ENCODE data around the gene ZNF891. TPM values are rescaled to one million over a fixed set of nuclear protein-coding genes. Genes with fewer than 3 reads are reported as not detected.

The ZNF891 gene
- 1 to 10 TPM; 1.8 to 2.2 TPM for total RNA-seq

DNA sequence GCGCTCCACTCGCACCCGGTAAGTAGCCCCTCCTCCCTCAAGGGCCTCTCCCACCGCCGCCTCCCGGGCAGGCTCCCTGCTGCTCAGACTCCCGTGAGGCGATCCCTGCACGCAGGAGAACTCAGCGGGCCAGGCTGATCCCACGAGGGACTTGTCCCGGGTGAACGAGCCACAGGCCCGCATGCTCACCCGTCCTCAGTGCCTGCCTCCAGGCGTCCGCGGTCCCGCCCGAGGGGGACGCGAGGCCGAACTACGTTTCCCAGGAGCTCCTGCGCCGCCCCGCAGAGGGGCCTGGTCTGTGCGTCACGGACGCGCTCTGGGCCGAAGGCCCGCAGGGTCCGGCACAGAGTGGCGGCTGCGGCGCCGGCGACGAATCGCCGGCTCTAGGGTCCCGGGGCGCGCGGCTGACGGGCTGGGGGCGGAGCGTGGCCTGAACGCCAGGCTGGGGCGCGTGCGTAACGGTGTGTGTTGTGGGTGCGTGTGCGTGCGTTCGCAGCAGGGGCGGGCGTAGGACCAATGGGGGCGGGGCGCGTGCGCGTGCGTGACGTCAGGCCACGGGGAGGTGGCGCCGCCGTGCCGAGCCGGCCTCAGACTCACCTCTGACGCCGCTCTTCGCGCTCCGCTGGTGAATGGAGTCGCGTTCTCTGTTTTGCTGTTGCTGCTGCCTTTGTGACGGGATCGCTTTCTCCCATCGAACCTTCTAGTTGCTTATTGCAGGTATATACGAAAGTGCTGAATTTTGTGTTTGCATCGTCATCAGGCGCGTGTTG, at the start of gene ZNF891, which contains the start of gene ZNF10:
TSS of gene ZNF891 (minus strand) at position 237 of the 770 bp plus-strand sequence. CDS start 8,356 bp downstream, outside the sequence.
TSS of gene ZNF10 (plus strand) at position 590 of the 770 bp plus-strand sequence. CDS start 13,866 bp downstream, outside the sequence.
- peaks cover 17% of the 10 kb centered on the region for H3K4me1 Mint-ChIP-seq (ENCODE audit: low read depth)
- peak within 1 kb of the TSS; percentile 98 for H3K27ac Mint-ChIP-seq
- peaks cover 18 to 21% of the 10 kb centered on the region in 2 donors for H3K9me3 Mint-ChIP-seq
- peak; percentile 94 for ATAC-seq (replicated peaks in 1 of 2)
- H3K36me3 Mint-ChIP-seq (ENCODE audit: insufficient read depth in 2 of 2) = peaks cover 38 to 68% of the 10 kb centered on the region in 2 donors
- peak within 1 kb of the TSS; percentile 96 to 100 for H3K4me3 Mint-ChIP-seq
- H3K27me3 Mint-ChIP-seq (ENCODE audit: low read depth) = no peaks in the 10 kb centered on the region
- peak; percentile 99 for DNase-seq

DNA sequence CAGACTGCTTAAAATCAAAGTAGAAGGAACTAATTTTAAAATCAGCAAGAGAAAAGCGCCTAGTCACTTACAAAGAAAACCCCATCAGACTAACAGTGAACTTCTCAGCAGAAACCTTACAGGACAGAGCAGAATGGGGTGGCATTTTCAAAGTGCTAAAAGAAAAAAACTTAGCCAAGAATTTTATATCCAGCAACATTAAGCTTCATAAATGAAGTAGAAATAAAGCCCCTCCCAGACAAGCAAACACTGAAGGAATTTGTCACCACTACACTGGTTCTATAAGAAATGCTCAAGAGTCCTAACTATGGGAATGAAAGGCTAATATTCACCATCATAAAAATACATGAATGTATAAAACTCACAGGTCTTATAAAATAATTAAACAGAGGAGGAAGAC, 44.8 kb upstream of the ZNF891 start:
- H3K36me3 Mint-ChIP-seq (ENCODE audit: insufficient read depth in 2 of 2) = peaks cover 24 to 43% of the 10 kb centered on the region in 2 donors
- ATAC-seq (replicated peaks in 1 of 2) (no peak), DNase-seq (no peak)
- H3K9me3 Mint-ChIP-seq = peaks cover 17 to 33% of the 10 kb centered on the region in 2 donors
- no peak overlapping the region for H3K27ac Mint-ChIP-seq
- H3K4me3 Mint-ChIP-seq = no peak overlapping the region
- H3K27me3 Mint-ChIP-seq (ENCODE audit: low read depth) = no peaks in the 10 kb centered on the region
- no peaks in the 10 kb centered on the region for H3K4me1 Mint-ChIP-seq (ENCODE audit: low read depth)

DNA sequence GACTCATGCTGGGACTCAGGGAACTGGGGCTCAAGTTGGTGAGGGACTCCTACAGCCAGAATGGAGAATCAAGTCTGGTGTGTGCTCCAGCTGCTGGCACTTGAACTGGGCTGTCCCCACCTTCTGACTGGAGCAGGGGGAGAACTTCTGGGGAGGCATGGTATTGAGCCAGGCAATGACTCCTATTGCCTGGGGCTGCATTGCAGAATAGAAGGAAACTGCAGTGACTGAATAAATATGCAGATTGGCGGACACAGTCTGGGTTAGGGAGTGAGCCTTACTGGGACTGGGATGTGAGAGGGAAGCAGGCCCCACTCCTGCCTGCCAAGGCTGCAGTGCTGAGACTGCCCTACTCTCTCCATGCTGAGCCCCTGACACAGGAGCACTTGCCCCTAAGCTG, 42.4 kb upstream of the ZNF891 start:
- no peaks in the 10 kb centered on the region for H3K4me1 Mint-ChIP-seq (ENCODE audit: low read depth)
- ATAC-seq (replicated peaks in 1 of 2) (no peak), DNase-seq (no peak)
- H3K36me3 Mint-ChIP-seq (ENCODE audit: insufficient read depth in 2 of 2) = peaks cover 19 to 33% of the 10 kb centered on the region in 2 donors
- H3K4me3 Mint-ChIP-seq = no peak overlapping the region
- peaks cover 15 to 31% of the 10 kb centered on the region in 2 donors for H3K9me3 Mint-ChIP-seq
- H3K27me3 Mint-ChIP-seq (ENCODE audit: low read depth) = no peaks in the 10 kb centered on the region
- H3K27ac Mint-ChIP-seq = no peak overlapping the region

DNA sequence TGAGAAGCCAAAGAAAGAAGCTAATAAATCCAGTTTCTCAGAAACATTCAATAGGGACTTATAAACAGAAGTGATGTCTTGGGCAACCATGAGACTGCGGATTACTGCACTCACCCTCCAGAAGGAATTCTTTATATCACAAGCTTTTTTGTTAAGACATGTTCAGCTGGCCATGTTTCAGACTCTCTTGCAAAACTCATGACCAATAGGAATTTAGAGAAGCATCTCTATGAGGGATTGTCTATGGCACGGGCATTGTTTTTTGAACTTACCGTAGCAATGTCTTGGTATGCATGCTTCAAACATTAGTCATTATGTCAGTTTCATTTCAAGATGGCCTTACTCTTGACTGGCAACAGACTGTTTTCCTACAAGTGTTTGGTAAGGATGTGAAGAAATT, 35.7 kb upstream of the ZNF891 start:
- ATAC-seq (replicated peaks in 1 of 2) = no peak
- no peak for DNase-seq
- Mint-ChIP-seq H3K4me3 (no peak overlapping the region), H3K36me3 (ENCODE audit: insufficient read depth in 2 of 2) (peaks cover 20 to 23% of the 10 kb centered on the region in 2 donors), H3K27ac (no peak overlapping the region), H3K27me3 (ENCODE audit: low read depth) (no peaks in the 10 kb centered on the region), H3K9me3 (peaks cover 16 to 19% of the 10 kb centered on the region in 2 donors), H3K4me1 (ENCODE audit: low read depth) (no peaks in the 10 kb centered on the region)

DNA sequence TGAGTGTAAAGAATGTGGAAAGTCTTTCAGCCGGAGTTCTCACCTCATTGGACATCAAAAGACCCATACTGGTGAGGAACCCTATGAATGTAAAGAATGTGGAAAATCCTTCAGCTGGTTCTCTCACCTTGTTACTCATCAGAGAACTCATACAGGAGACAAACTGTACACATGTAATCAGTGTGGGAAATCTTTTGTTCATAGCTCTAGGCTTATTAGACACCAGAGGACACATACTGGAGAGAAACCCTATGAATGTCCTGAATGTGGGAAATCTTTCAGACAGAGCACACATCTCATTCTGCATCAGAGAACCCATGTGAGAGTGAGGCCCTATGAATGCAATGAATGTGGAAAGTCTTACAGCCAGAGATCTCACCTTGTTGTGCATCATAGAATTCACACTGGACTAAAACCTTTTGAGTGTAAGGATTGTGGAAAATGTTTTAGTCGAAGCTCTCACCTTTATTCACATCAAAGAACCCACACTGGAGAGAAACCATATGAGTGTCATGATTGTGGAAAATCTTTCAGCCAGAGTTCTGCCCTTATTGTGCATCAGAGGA, 26.1 kb upstream of the ZNF891 start:
- peaks cover 22 to 37% of the 10 kb centered on the region in 2 donors for H3K9me3 Mint-ChIP-seq
- ATAC-seq (replicated peaks in 1 of 2) (no peak), DNase-seq (no peak)
- no peak overlapping the region for H3K4me3 Mint-ChIP-seq
- H3K4me1 Mint-ChIP-seq (ENCODE audit: low read depth) = no peaks in the 10 kb centered on the region
- no peaks in the 10 kb centered on the region for H3K27me3 Mint-ChIP-seq (ENCODE audit: low read depth)
- no peak overlapping the region for H3K27ac Mint-ChIP-seq
- peaks cover 52 to 80% of the 10 kb centered on the region in 2 donors for H3K36me3 Mint-ChIP-seq (ENCODE audit: insufficient read depth in 2 of 2)

DNA sequence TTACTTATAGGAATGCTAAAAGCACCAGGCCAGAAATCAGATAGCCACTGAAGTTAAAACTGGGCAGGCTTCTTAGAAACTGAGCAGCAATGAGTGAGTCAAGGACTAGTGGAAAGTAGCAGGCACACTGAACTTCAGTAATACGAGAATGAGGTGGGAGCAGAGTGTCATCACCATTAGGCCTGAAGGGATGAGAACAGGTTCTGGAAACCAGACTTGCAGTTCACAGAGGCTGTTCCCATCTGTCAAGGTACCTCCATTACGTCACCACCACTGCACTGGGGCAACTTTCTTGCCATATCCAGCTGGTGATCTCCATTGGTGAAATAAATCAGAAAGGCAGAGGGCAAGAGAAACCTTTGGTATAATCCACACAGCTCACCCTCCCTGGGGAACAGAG, 15.9 kb upstream of the ZNF891 start:
- peaks cover 39 to 81% of the 10 kb centered on the region in 2 donors for H3K36me3 Mint-ChIP-seq (ENCODE audit: insufficient read depth in 2 of 2)

DNA sequence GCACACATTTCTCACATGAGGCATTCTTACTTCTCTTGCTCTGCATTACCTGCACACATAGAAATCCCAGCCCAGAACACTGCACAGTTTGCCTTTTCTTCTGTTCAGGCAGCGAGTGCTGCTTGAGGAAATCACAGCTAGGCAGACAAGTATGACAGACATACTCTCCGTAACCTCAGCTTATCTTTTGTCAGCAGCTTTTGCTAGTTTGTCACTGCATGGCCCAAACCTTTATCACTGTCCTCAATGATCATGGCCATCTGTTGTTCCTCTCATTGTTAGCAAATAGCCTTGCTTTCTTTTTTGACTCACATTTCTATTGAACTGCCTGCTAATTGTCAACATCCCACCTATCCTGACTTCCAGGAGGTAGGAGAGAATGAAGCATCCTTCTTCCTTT, 5.7 kb upstream of the ZNF891 start:
- ATAC-seq (replicated peaks in 1 of 2) (no peak), DNase-seq (no peak)
- Mint-ChIP-seq H3K4me1 (ENCODE audit: low read depth) (peaks cover 11% of the 10 kb centered on the region), H3K9me3 (peaks cover 38 to 39% of the 10 kb centered on the region in 2 donors), H3K27ac (no peak overlapping the region), H3K27me3 (ENCODE audit: low read depth) (no peaks in the 10 kb centered on the region), H3K36me3 (ENCODE audit: insufficient read depth in 2 of 2) (peaks cover 51 to 74% of the 10 kb centered on the region in 2 donors), H3K4me3 (no peak overlapping the region)

More for the DNA sequence above, 15.9 kb upstream of the ZNF891 start:
- ATAC-seq (replicated peaks in 1 of 2) = no peak
- H3K27me3 Mint-ChIP-seq (ENCODE audit: low read depth) = no peaks in the 10 kb centered on the region
- peaks cover 14 to 32% of the 10 kb centered on the region in 2 donors for H3K9me3 Mint-ChIP-seq
- no peak for DNase-seq
- no peak overlapping the region for H3K4me3 Mint-ChIP-seq
- no peaks in the 10 kb centered on the region for H3K4me1 Mint-ChIP-seq (ENCODE audit: low read depth)
- H3K27ac Mint-ChIP-seq = no peak overlapping the region

DNA sequence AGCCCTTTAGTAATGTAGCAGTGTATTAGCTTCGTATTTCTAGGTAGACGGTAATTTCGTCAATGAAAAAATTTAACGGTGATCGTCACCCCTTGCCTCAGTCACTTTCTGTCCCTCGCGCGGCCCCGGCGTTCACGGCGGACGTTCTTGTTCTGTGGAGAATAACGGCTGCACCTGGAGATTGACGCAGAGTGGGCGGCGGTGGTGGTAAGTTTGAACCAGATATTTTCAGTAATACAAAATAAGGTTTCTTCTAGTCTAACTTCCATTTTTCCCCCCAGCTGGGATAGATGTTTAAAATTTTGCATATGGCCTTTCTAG, 694 bp upstream of the ZNF891 start:
- peaks cover 38 to 68% of the 10 kb centered on the region in 2 donors for H3K36me3 Mint-ChIP-seq (ENCODE audit: insufficient read depth in 2 of 2)
- peaks cover 21% of the 10 kb centered on the region in 2 donors for H3K9me3 Mint-ChIP-seq
- no peaks in the 10 kb centered on the region for H3K27me3 Mint-ChIP-seq (ENCODE audit: low read depth)
- H3K27ac Mint-ChIP-seq = peak overlapping the region; percentile 98
- peak; percentile 4 to 5 for ATAC-seq (replicated peaks in 1 of 2)
- peak overlapping the region; percentile 96 to 100 for H3K4me3 Mint-ChIP-seq
- peaks cover 17% of the 10 kb centered on the region for H3K4me1 Mint-ChIP-seq (ENCODE audit: low read depth)
- peak; percentile 48 to 52 for DNase-seq

DNA sequence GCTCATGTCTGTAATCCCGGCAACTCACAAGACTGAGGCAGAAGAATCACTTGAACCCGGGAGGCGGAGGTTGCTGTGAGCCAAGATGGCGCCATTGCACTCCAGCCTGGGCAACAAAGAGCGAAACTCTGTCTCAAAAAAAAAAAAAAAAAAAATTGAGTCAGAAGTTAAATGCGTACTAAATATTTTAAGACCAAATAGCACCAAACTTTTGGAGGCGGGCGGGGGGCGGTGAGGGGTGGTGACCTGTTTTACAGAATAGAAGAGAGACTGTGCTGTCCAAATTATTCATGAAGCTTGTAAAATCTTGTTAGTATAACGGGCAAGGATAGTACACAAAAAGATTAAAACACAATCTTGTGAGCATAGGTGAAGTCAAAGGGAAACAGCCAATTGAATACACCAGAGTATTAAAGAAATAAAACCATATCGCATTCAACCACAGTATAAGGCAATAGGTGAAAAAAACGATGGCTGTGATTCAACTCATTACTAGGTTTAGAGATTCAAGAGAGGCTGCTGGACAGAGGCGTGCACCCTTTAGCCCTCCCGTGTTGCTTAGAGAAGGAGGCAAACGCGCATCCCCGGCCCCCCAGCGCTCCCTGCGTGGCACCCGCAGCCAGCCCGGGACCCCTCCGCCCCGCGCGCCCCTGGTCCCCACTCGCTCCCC, 571 bp downstream of the ZNF891 start:
- peak overlapping the region; percentile 90 for H3K27ac Mint-ChIP-seq
- H3K4me3 Mint-ChIP-seq = peak overlapping the region; percentile 96 to 100
- H3K27me3 Mint-ChIP-seq (ENCODE audit: low read depth) = no peaks in the 10 kb centered on the region
- H3K9me3 Mint-ChIP-seq = peaks cover 17 to 19% of the 10 kb centered on the region in 2 donors
- ATAC-seq (replicated peaks in 1 of 2) (peak in 1 of 2 donors; percentile 19), DNase-seq (peak in 1 of 2 donors; percentile 9)
- peaks cover 17% of the 10 kb centered on the region for H3K4me1 Mint-ChIP-seq (ENCODE audit: low read depth)
- peaks cover 36 to 68% of the 10 kb centered on the region in 2 donors for H3K36me3 Mint-ChIP-seq (ENCODE audit: insufficient read depth in 2 of 2)

DNA sequence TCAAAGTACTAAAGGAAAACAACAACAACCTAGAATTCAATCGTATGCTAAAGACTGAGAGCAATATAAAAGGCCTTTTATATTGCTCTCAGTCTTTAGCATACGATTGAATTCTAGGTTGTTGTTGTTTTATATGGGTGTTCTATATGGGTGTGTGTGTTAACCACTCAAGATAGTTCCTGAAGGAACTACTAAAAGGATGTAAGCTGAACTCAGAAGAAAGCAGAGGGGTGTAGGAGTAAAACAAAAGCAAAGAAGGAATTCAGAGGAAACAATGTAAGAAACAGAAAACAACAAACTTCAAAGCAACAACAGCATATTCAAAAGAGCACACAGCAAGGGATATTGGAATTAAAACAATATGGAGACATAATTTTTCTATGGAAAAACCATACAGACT, 5.4 kb downstream of the ZNF891 start:
- no peak overlapping the region for H3K4me3 Mint-ChIP-seq
- H3K27ac Mint-ChIP-seq = no peak overlapping the region
- H3K4me1 Mint-ChIP-seq (ENCODE audit: low read depth) = peaks cover 6% of the 10 kb centered on the region
- H3K27me3 Mint-ChIP-seq (ENCODE audit: low read depth) = no peaks in the 10 kb centered on the region
- peaks cover 20 to 30% of the 10 kb centered on the region in 2 donors for H3K9me3 Mint-ChIP-seq
- H3K36me3 Mint-ChIP-seq (ENCODE audit: insufficient read depth in 2 of 2) = peaks cover 35 to 83% of the 10 kb centered on the region in 2 donors
- ATAC-seq (replicated peaks in 1 of 2) (no peak), DNase-seq (no peak)

DNA sequence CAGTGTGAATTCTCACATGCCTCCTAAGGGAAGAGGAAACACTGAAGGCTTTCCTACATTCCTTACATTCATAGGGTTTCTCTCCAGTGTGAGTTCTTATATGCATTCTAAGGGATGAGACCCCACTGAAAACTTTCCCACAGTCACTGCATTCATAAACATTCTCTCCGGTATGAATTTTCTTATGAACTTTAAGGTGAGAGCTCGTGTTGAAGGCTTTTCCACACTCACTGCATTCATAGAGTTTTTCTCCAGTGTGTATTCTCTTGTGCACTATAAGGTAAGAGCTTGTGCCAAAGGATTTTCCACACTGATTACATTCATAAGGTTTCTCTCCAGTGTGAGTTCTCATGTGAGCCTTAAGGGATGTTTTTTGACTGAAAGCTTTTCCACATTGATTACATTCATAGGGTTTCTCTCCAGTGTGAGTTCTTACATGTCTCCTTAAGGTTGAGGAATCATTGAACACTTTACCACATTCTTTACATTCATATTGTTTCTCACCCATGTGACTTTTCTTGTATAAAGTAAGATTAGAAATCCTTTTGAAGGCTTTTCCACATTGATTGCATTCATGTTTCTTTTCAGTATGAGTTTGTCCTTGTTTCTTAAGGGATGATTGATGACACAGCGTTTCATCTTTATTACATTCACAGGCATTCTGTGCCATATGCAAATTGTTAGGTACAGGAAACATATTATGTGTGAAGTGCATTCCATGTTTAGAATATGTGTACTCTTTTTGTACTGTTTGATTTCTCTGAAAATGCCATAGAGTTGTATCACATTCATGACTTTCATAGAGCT, 9.5 kb downstream of the ZNF891 start:
- H3K27me3 Mint-ChIP-seq (ENCODE audit: low read depth) = no peaks in the 10 kb centered on the region
- no peaks in the 10 kb centered on the region for H3K4me1 Mint-ChIP-seq (ENCODE audit: low read depth)
- H3K9me3 Mint-ChIP-seq = peaks cover 31 to 51% of the 10 kb centered on the region in 2 donors
- DNase-seq (no peak), ATAC-seq (replicated peaks in 1 of 2) (no peak)
- H3K27ac Mint-ChIP-seq = no peak overlapping the region
- H3K4me3 Mint-ChIP-seq = no peak overlapping the region
- H3K36me3 Mint-ChIP-seq (ENCODE audit: insufficient read depth in 2 of 2) = peaks cover 43 to 83% of the 10 kb centered on the region in 2 donors

DNA sequence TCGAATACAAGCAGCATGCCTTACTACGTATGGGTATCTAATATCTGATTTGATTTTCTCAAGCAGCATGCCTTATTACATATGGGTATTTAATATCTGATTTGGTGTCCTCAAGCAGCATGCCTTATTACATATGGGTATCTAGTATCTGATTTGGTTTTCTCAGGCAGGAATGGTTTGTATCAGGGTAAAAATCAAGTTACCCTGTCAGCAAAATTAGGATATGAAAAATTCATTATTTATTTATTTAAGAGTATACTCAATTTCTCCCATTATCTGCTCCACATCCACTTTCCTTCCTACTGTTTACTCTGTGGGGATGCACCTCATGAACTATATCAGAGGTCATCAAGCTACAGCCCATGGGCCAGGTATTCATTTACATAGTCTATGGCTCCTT, 21.9 kb downstream of the ZNF891 start:
- DNase-seq = no peak
- H3K4me3 Mint-ChIP-seq = no peak overlapping the region
- H3K27ac Mint-ChIP-seq = no peak overlapping the region
- H3K36me3 Mint-ChIP-seq (ENCODE audit: insufficient read depth in 2 of 2) = peaks cover 46 to 80% of the 10 kb centered on the region in 2 donors
- no peaks in the 10 kb centered on the region for H3K4me1 Mint-ChIP-seq (ENCODE audit: low read depth)
- H3K9me3 Mint-ChIP-seq = peaks cover 20 to 29% of the 10 kb centered on the region in 2 donors
- ATAC-seq (replicated peaks in 1 of 2) = no peak
- H3K27me3 Mint-ChIP-seq (ENCODE audit: low read depth) = no peaks in the 10 kb centered on the region

All from activated T-cell treated with anti-CD3 and anti-CD28 coated beads, Interleukin-2, amount 50 U/mL, for 72 hours (primary cell).